Naive thymus-derived CD8-positive, alpha-beta T cell (primary cell): ENCODE results near the gene GALNT18. TPM values are rescaled to one million over a fixed set of nuclear protein-coding genes. Genes with fewer than 3 reads are reported as not detected.
A peak's percentile ranks its signal among the peaks of the same experiment; 100 is the strongest.

Experiments
- ATAC-seq, 2 donors: fragments of 150-1000 bp; cut with Tn5 transposase in 1 of 2; sonication (Bioruptor Pico), chemical (Tn5 transposase) in 1 of 2; 1 replicate in 1 of 2; 2 replicates in 1 of 2; pipeline ENCODE4 v1.10.0; 2021; ENCODE audit warnings: mild to moderate bottlenecking in 2 of 2, moderate library complexity in 2 of 2
- POLR2A ChIA-PET: fragments of 350-600 bp; sonication (Branson Sonifier 250); formaldehyde crosslinking; loops from one replicate; lab custom pipeline; 2021; ENCODE audit warnings: antibody characterized with exemption; lab: Charles Lee
- DNase-seq, 10 donors: peaks; one replicate each; pipeline versions ENCODE4 v3.0.0 to v3.0.0-alpha.2; 2020 to 2022
- H3K27ac Mint-ChIP-seq, 10 donors: one replicate each; pipeline ENCODE4 v1.8.0; 2020 to 2022; ENCODE audit warnings: mild to moderate bottlenecking in 10 of 10, mixed read lengths in 10 of 10, moderate library complexity in 4 of 10, inconsistent platforms in 1 of 10
- H3K27me3 Mint-ChIP-seq, 5 donors: one replicate each; pipeline ENCODE4 v1.8.0; 2021 to 2022; ENCODE audit warnings: mixed read lengths in 5 of 5
- H3K36me3 Mint-ChIP-seq, 3 donors: one replicate each; pipeline ENCODE4 v1.8.0; 2020 to 2022; ENCODE audit warnings: mixed read lengths in 3 of 3, mild to moderate bottlenecking in 2 of 3, inconsistent platforms in 1 of 3
- H3K4me1 Mint-ChIP-seq, 4 donors: one replicate each; pipeline ENCODE4 v1.8.0; 2021 to 2022; ENCODE audit warnings: mixed read lengths in 4 of 4
- H3K4me3 Mint-ChIP-seq, 10 donors: one replicate each; pipeline ENCODE4 v1.8.0; 2020 to 2022; ENCODE audit warnings: mild to moderate bottlenecking in 10 of 10, mixed read lengths in 10 of 10, moderate library complexity in 6 of 10, inconsistent platforms in 1 of 10
- H3K9me3 Mint-ChIP-seq, 9 donors: one replicate each; pipeline ENCODE4 v1.8.0; 2020 to 2022; ENCODE audit warnings: mixed read lengths in 9 of 9, mild to moderate bottlenecking in 3 of 9, inconsistent platforms in 1 of 9, moderate library complexity in 1 of 9
- polyA plus RNA-seq, 3 donors: library from polyadenylated mRNA; unstranded; fragments of 300-500 nt; fragmentation: Illumina TruSeq; gene quantifications; one replicate each; pipeline ENCODE4 v1.2.3, GENCODE V29; 2021
- total RNA-seq, 8 experiments: library from RNA in 2 of 8; stranded (reverse) in 2 of 8; gene quantifications; one replicate each; pipeline ENCODE4 v1.2.3 and lab custom pipeline; 2021 to 2026

Gene GALNT18
- total and polyA plus RNA-seq, 5 experiments from 2014 or later: not detected

DNA sequence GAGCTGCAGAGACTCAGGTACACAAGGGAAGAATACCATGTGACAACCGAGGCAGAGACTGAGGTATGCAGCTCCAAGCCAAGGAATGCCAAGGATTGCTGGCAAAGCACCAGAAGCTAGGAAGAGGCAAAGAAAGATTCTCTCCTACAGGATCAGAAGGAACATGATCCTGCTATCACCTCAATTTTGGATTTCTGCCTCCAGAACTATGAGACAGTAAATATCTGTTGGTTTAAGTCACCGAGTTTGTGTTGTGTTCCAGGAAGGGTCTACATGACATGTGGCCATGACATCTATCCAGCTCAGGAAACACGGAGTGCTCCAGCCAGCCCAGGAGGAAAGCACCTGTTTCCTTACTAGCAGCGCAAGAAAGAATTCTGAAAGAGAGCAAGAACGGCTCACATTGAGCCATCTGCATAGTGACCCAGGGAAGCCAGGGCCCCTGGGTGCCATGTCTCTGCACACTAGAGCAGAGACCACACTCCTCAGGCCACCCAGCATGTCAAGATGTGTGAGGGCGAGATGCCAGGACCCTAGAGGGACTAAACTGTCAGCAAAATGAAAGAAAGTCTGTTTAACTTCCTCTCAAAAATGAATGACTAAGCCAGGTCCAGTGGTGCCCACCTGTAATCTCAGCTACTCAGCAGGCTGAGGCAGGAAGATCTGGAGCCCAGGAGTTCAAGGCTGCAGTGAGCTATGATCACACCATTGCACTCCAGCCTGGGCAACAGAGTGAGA lies 35.6 kb upstream of the GALNT18 start:
- Mint-ChIP-seq H3K27me3 (peaks cover 7 to 36% (median 11%) of the 10 kb centered on the region in 5 donors), H3K36me3 (no peaks in the 10 kb centered on the region), H3K4me1 (no peaks in the 10 kb centered on the region), H3K4me3 (no peak overlapping the region), H3K9me3 (no peaks in the 10 kb centered on the region), H3K27ac (no peak overlapping the region)
- ATAC-seq (no peak), DNase-seq (no peak)
- POLR2A ChIA-PET: no interaction called here

DNA sequence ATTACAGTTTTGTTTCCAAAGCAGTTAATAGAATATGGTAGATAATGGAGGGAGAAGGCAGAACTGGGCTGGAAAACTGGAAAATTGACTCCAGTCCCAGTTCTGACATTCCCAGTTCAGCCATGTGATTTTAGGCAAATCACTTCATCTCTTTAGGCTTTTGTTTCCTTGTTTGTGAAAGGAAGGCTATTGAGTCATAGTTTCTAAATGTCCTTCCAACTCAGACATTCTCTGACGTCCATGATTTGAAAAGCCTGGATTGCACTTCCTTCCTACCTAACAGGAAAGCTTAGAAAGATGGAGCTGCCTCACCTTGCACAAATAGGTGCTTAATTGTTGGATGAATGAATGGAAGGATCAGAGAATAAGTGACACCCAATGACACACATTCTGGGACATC lies 19.8 kb upstream of the GALNT18 start:
- Mint-ChIP-seq H3K4me1 (no peaks in the 10 kb centered on the region), H3K9me3 (peaks cover 0 to 19% (median 11%) of the 10 kb centered on the region in 9 donors), H3K4me3 (no peak overlapping the region), H3K27me3 (peaks cover 42 to 65% (median 46%) of the 10 kb centered on the region in 5 donors), H3K36me3 (peaks cover 0 to 21% (median 9%) of the 10 kb centered on the region in 3 donors), H3K27ac (no peak overlapping the region)
- DNase-seq: no peak
- no peak for ATAC-seq
- POLR2A ChIA-PET: no interaction called here

DNA sequence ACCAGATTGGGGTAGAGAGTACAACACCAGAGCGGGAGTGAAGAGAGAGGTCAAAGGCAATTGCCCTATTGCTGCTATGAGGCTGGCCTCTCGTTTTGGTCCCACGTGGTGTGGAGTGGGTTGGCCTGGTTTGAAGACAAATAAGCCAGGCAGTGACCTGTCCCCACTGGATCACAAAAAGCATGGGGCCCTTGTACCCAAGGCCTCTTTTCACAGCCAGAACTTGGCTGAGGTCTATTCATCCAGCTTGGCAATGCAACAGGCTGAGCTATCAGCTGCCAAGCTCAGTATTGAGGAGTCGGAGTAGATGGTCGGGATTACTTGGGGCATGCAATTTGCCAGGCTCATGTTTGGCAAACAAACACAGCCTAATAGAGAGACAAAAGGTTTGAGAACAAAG lies 19.2 kb upstream of the GALNT18 start:
- Mint-ChIP-seq H3K4me1 (no peaks in the 10 kb centered on the region), H3K4me3 (no peak overlapping the region), H3K27me3 (peaks cover 39 to 59% (median 44%) of the 10 kb centered on the region in 5 donors), H3K27ac (no peak overlapping the region), H3K36me3 (peaks cover 0 to 20% (median 9%) of the 10 kb centered on the region in 3 donors), H3K9me3 (peaks cover 0 to 19% (median 11%) of the 10 kb centered on the region in 9 donors)
- no peak for ATAC-seq
- POLR2A ChIA-PET: no interaction called here
- no peak for DNase-seq

DNA sequence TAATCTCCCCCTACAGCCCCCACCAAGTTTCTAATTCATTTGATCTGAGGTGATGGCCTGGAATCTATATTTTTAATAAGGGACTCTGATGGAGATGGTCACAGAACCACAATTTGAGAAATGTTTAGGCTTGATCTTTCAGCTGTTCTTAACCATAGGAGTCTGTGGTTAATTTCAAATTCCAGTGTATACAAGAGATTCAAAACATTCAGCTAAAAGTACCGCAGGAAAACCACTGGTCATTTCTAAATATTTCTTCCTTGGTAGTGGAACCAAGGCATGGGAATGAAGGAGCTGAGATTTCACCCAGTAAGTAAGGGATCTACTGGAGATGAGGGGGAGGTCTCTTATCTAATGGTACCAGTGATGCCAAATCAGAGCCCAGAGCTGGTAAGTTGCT lies 18.3 kb upstream of the GALNT18 start:
- H3K36me3 Mint-ChIP-seq: peaks cover 0 to 14% (median 9%) of the 10 kb centered on the region in 3 donors
- peaks cover 33 to 51% (median 41%) of the 10 kb centered on the region in 5 donors for H3K27me3 Mint-ChIP-seq
- H3K27ac Mint-ChIP-seq: no peak overlapping the region
- H3K4me3 Mint-ChIP-seq: no peak overlapping the region
- DNase-seq (no peak), ATAC-seq (no peak)
- peaks cover 0 to 11% (median 8%) of the 10 kb centered on the region in 9 donors for H3K9me3 Mint-ChIP-seq
- POLR2A ChIA-PET: no interaction called here
- H3K4me1 Mint-ChIP-seq: no peaks in the 10 kb centered on the region

GRCh38 chr11:11636671-11637070 lies 14.9 kb upstream of the GALNT18 start:
- POLR2A ChIA-PET: no interaction called here
- Mint-ChIP-seq H3K4me1 (no peaks in the 10 kb centered on the region), H3K36me3 (no peaks in the 10 kb centered on the region), H3K27ac (no peak overlapping the region), H3K9me3 (peaks cover 0 to 3% (median 0%) of the 10 kb centered on the region in 9 donors), H3K4me3 (no peak overlapping the region), H3K27me3 (peaks cover 26 to 34% (median 27%) of the 10 kb centered on the region in 5 donors)
- no peak for ATAC-seq
- no peak for DNase-seq

- DNase-seq (no peak), ATAC-seq (no peak)
- Mint-ChIP-seq H3K27me3 (peaks cover 16 to 24% (median 21%) of the 10 kb centered on the region in 5 donors), H3K4me1 (no peaks in the 10 kb centered on the region), H3K36me3 (no peaks in the 10 kb centered on the region), H3K4me3 (no peak overlapping the region), H3K9me3 (peaks cover 0 to 3% (median 0%) of the 10 kb centered on the region in 9 donors), H3K27ac (no peak overlapping the region)
- POLR2A ChIA-PET: no interaction called here
Measured at GRCh38 chr11:11635443-11635842, 13.6 kb upstream of the GALNT18 start.

- POLR2A ChIA-PET: no interaction called here
- peaks cover 3 to 22% (median 14%) of the 10 kb centered on the region in 5 donors for H3K27me3 Mint-ChIP-seq
- H3K27ac Mint-ChIP-seq: no peak overlapping the region
- no peaks in the 10 kb centered on the region for H3K4me1 Mint-ChIP-seq
- no peaks in the 10 kb centered on the region for H3K36me3 Mint-ChIP-seq
- no peak overlapping the region for H3K4me3 Mint-ChIP-seq
- DNase-seq: no peak
- no peaks in the 10 kb centered on the region for H3K9me3 Mint-ChIP-seq
- ATAC-seq: no peak
Measured at GRCh38 chr11:11629368-11629767, 7.6 kb upstream of the GALNT18 start.

- Mint-ChIP-seq H3K36me3 (no peaks in the 10 kb centered on the region), H3K27me3 (peaks cover 3 to 22% (median 14%) of the 10 kb centered on the region in 5 donors), H3K4me3 (no peak overlapping the region), H3K9me3 (no peaks in the 10 kb centered on the region), H3K4me1 (no peaks in the 10 kb centered on the region), H3K27ac (no peak overlapping the region)
- POLR2A ChIA-PET: no interaction called here
- no peak for DNase-seq
- no peak for ATAC-seq
Measured at GRCh38 chr11:11628651-11629050, 6.8 kb upstream of the GALNT18 start.

DNA sequence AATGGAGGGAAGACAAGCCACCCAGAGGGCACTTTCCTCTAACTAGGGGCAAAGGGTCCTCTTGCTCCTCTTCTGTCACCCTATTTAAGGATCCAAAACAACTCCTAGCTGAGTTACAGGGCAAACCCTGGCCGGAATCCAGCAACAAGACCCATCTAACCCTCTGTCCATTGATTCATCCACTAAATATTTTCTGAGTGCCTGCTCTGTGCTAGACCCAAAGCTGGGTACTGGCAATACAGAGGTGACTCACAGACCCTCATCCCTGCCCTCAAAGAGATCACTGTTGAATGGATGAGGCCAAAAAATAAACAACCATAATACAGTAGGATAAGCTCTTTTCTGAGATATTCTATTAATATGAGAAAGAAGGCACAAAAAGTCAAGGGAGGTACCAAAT lies 4.3 kb upstream of the GALNT18 start:
- H3K4me3 Mint-ChIP-seq: no peak overlapping the region
- peaks cover 8 to 31% (median 24%) of the 10 kb centered on the region in 5 donors for H3K27me3 Mint-ChIP-seq
- POLR2A ChIA-PET: no interaction called here
- peaks cover 0 to 6% (median 5%) of the 10 kb centered on the region in 4 donors for H3K4me1 Mint-ChIP-seq
- DNase-seq (no peak), ATAC-seq (no peak)
- H3K9me3 Mint-ChIP-seq: no peaks in the 10 kb centered on the region
- H3K27ac Mint-ChIP-seq: no peak overlapping the region
- no peaks in the 10 kb centered on the region for H3K36me3 Mint-ChIP-seq

GRCh38 chr11:11624926-11625325 lies 3.1 kb upstream of the GALNT18 start:
- H3K4me1 Mint-ChIP-seq: peaks cover 0 to 10% (median 7%) of the 10 kb centered on the region in 4 donors
- POLR2A ChIA-PET: no interaction called here
- H3K27ac Mint-ChIP-seq: peak overlapping the region in 1 of 10 donors; percentile 53
- H3K27me3 Mint-ChIP-seq: peaks cover 8 to 27% (median 22%) of the 10 kb centered on the region in 5 donors
- H3K9me3 Mint-ChIP-seq: no peaks in the 10 kb centered on the region
- ATAC-seq: no peak
- no peaks in the 10 kb centered on the region for H3K36me3 Mint-ChIP-seq
- no peak for DNase-seq
- no peak overlapping the region for H3K4me3 Mint-ChIP-seq

DNA sequence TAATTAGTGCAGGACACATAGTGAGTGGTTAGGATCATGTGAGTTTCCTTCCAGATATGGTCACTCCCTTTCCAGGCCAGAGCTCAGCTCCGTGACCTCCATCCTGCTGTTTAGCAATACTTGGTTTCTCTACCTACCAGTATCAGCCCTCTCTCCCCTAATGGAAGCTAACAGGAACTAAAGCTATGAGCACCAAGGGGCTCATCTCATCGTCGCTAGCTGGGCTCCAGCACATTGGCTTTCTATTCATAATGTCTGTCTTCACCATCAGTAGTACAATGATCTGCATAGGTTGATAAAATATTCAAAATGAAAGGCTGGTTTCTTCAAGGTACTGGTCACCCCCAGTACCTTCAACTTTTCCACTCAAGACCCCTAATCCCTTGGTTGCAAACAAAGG lies 2.4 kb upstream of the GALNT18 start:
- peaks cover 11 to 34% (median 22%) of the 10 kb centered on the region in 5 donors for H3K27me3 Mint-ChIP-seq
- H3K4me3 Mint-ChIP-seq: no peak overlapping the region

DNA sequence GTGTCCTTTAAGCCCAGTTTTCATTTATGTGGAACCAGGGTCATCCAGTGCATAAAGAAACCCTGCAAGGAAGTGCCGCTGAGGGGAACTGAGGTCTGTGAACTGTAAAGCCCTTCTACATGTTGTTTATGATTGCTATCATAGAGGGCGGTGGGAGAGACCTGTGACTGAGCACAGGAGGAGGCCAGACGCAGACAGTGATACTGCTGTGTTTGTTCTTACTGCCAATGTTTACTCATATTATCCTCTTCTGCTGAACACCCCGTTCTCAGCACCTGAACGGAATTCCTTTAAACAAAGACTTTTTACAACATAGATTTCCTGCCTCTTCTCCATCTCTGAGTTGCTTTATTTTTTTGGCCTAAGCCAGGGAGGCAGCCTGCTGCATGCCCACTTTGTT lies 967 bp upstream of the GALNT18 start:
- Mint-ChIP-seq H3K27me3 (peaks cover 14 to 40% (median 32%) of the 10 kb centered on the region in 5 donors), H3K4me1 (peaks cover 0 to 16% (median 9%) of the 10 kb centered on the region in 4 donors), H3K27ac (no peak overlapping the region), H3K4me3 (peak overlapping the region in 7 of 10 donors; percentile 3 to 43 (median 15)), H3K36me3 (no peaks in the 10 kb centered on the region), H3K9me3 (no peaks in the 10 kb centered on the region)
- ATAC-seq (no peak), DNase-seq (no peak)
- POLR2A ChIA-PET: no interaction called here

More for the DNA sequence above, 2.4 kb upstream of the GALNT18 start:
- Mint-ChIP-seq H3K9me3 (no peaks in the 10 kb centered on the region), H3K27ac (no peak overlapping the region), H3K36me3 (no peaks in the 10 kb centered on the region), H3K4me1 (peaks cover 0 to 15% (median 9%) of the 10 kb centered on the region in 4 donors)
- ATAC-seq (no peak), DNase-seq (no peak)
- POLR2A ChIA-PET: no interaction called here

GRCh38 chr11:11622340-11622706 lies 518 bp upstream of the GALNT18 start:
- peaks cover 14 to 40% (median 36%) of the 10 kb centered on the region in 5 donors for H3K27me3 Mint-ChIP-seq
- peaks cover 0 to 16% (median 9%) of the 10 kb centered on the region in 4 donors for H3K4me1 Mint-ChIP-seq
- ATAC-seq (no peak), DNase-seq (no peak)
- no peak overlapping the region for H3K27ac Mint-ChIP-seq
- H3K4me3 Mint-ChIP-seq: peak overlapping the region in 4 of 10 donors; percentile 15 to 69 (median 42)
- H3K9me3 Mint-ChIP-seq: no peaks in the 10 kb centered on the region
- H3K36me3 Mint-ChIP-seq: no peaks in the 10 kb centered on the region
- POLR2A ChIA-PET: no interaction called here
